KOPT-K1 (cell line): ENCODE measurements around the gene NPBWR2.

Source experiments
- H3K27ac ChIP-seq: fragments of 200-600 bp; sonication (generic); 2 replicates; pipeline ENCODE4 v1.5.1; 2016; ENCODE audit warnings: antibody characterized with exemption, mild to moderate bottlenecking, low read depth, low read length; ENCODE audit not compliant: poor library complexity, severe bottlenecking
- H3K36me3 ChIP-seq: fragments of 200-600 bp; sonication (generic); 2 replicates; pipeline ENCODE4 v1.5.1; 2017; ENCODE audit warnings: antibody characterized with exemption, mild to moderate bottlenecking, low read length, moderate library complexity; ENCODE audit not compliant: insufficient read depth
- H3K9me3 ChIP-seq: fragments of 200-600 bp; sonication (generic); 2 replicates; pipeline ENCODE4 v1.5.1; 2017; ENCODE audit warnings: antibody characterized with exemption, low read length, mild to moderate bottlenecking; ENCODE audit not compliant: insufficient read depth, poor library complexity, severe bottlenecking

Gene NPBWR2

DNA sequence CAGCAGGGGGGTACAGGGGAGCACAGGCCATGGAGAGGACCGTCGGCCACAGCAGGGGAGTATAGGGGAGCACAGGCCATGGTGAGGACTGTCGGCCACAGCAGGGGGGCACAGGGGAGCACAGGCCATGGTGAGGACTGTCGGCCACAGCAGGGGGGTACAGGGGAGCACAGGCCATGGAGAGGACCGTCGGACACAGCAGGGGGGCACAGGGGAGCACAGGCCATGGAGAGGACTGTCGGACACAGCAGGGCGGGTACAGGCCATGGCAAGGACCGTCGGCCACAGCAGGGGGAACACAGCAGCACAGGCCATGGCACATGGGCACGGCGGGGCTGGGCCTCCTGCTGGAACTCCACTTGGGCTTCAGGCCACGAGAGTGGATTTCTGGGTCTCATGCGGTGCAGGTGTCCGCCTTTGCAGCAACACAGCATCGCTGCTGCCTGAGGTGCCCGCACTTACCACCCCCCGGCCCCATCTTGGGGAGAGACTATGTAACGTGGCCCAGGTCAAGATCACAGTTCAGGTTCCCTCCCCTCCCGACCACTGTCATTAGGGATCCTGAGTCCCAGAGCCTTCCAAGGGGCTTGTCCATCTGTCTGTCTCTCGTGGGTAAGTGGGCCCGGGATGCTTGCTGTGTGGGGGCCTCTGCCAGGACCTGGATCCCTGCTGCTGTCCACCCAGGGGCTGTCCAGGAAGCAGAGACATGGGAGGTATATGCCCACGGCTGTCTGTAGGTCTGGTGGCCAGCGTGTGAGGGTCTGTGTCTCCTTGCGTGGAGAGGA is 2.5 kb downstream of the NPBWR2 start:
- Histone ChIP-seq H3K9me3 (no peaks in the 10 kb centered on the region), H3K27ac (no peak overlapping the region), H3K36me3 (no peaks in the 10 kb centered on the region)

DNA sequence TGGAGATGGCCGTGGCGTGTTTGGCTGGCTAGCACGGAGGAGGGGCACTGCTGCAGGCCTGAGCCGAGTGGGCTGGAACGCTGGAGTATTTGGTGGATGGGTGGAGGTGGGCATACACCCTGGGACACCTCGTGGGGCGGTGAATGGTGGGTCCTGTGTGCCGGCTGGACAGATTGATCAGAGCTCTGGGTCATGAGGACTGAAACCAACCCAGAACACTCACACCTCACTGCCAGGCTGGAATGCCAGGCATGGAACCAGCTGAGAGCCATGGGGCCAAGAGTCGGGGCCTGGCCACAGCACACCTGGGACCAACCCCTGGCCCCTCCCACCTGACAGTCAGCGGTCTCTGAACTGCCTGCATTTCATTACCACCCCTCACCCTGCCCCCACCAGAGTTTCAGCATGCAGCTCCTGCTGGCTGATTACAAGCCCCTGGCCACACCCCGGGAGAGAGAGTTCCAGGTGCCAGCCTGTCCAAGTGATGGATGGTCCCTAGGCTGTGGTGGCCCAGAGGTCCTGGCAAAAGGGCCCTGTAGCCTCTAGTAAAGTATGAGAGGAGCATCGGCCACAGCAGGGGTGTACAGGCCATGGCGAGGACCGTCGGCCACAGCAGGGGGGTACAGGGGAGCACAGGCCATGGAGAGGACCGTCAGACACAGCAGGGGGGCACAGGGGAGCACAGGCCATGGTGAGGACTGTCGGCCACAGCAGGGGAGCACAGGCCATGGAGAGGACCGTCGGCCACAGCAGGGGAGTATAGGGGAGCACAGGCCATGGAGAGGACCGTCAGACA is 3.3 kb downstream of the NPBWR2 start:
- H3K36me3 ChIP-seq, result no peaks in the 10 kb centered on the region
- H3K9me3 ChIP-seq, result no peaks in the 10 kb centered on the region
- H3K27ac ChIP-seq, result no peak overlapping the region

DNA sequence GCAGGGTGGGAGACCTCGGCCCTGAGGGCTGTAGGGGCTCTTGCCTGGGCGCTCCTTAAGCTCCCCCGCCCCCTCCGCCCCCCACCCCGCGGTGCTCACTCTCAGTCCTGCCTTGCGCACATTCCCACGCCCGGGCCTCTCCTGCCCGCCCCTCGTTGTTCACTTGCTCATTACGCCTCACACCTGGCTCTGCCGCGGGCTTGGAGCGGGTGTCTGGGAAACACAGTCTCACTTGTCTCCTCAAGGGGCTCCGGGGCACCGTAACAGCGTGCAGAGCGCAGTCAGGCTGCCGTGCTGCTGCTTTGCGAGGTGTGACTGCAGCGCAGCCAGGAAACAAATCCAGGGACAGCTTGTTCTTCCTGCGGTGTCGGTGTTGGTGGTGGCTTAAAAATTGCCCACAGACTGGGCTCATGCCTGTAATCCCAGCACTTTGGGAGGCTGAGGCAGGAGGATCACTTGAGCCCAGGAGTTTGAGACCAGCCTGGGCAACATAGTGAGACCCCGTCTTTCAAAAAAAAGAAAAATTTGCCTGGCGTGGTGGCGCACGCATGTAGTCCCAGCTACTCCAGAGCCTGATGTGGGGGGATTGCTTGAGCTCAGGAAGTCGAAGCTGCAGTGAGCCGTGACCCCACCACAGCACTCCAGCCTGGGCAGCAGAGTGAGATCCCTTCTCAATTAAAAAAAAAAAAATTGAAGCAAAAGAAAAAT is 4.6 kb downstream of the NPBWR2 start:
- no peaks in the 10 kb centered on the region for H3K36me3 ChIP-seq
- no peak overlapping the region for H3K27ac ChIP-seq
- no peaks in the 10 kb centered on the region for H3K9me3 ChIP-seq

DNA sequence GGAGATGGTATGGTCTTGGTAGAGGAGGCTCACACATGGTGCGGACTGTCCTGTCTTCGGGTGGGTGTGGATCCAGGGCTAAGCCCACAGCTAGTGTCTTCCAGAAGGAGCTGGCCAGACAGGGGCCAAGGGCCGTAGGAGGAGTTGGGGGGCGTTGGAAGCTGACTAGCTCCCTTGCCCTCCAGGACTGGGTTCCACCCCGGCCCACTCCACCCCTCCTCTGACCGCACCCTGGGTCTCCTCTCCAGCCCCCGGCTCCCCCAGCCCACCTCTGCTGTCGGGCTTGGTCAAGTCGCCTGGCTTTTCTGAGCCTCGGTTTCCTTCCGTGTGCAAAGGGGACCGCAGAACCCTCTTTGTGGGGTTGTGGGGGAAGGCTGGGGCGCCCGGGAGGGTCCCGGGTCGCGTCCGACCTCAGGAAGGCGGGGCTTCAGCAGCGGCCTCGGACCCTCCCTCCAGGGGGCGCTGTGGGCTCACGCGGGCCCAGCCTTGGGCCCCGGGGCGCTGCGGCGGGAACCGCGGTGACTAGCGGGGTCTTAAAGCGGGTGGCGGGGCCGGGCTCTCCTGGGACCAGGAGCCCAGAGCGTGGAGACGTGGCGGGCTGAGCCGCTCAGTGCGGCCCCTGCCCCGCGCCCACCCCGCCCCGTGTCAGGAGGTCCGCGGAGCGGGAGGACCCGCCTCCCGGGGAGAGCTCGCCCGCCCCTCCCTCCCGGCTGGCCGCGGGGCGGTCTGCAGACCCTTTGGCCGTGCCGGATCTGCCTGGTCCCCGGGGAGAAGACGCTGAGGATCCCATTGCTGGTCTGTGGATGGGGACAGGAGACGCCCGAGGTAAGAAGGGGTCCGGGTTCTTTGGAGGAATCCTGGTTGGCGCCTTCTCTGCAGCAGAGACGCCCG is 5.4 kb downstream of the NPBWR2 start:
- Histone ChIP-seq H3K9me3 (no peaks in the 10 kb centered on the region), H3K27ac (no peak overlapping the region), H3K36me3 (no peaks in the 10 kb centered on the region)

DNA sequence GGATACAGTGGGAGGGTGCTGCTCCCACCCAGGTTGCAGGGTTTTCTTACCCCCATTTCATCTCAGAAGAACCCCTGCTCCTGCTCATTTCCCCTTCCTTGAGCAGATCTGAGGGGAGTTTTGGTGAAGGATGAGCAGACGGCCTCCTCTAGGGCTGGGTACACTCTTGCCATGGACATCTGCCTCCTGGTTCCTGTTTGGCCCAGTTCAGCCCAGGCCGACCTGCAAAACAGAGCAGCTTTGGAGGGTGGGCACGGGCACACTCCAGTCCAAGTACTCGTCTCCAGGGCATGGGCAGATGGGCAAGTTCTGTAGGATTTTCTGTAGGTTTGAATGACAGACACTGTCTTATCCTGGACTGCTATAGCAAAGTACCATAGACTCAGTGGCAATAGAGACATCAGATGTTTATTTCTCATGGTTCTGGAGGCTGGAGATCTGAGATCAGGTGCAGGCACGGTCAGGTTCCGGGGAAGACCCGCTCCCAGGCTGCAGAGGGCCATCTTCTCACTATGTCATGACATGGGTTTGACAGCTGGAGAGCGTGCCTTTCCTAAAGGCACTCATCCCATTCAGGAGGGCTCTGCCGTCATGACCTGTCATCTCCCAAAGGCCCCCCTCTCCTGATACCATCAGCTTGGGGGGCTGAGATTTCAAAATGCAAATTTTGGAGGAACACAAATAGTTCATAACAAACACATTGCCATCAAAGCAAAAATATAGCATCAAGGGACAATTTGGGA is 6.2 kb downstream of the NPBWR2 start:
- H3K9me3 ChIP-seq, result no peaks in the 10 kb centered on the region
- no peak overlapping the region for H3K27ac ChIP-seq

DNA sequence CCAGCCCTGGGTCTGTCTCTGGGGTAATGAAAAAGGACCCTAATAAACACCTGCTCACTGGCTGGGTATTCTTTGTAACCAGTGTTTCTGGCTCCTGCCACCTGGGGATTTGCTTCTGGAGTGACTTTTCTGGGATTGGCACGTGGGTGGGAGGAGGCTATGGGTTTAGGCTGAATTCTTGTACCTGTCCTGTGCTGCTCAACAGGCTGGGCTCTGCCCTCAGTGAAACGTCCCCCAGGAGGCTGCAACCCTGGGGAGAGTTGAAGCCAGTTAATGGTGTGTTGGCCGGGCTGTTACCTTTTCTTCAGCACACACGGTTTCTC is 6.8 kb downstream of the NPBWR2 start:
- Histone ChIP-seq H3K27ac (no peak overlapping the region), H3K36me3 (no peaks in the 10 kb centered on the region), H3K9me3 (no peaks in the 10 kb centered on the region)

More for the DNA sequence above, 6.2 kb downstream of the NPBWR2 start:
- H3K36me3 ChIP-seq, result no peaks in the 10 kb centered on the region

DNA sequence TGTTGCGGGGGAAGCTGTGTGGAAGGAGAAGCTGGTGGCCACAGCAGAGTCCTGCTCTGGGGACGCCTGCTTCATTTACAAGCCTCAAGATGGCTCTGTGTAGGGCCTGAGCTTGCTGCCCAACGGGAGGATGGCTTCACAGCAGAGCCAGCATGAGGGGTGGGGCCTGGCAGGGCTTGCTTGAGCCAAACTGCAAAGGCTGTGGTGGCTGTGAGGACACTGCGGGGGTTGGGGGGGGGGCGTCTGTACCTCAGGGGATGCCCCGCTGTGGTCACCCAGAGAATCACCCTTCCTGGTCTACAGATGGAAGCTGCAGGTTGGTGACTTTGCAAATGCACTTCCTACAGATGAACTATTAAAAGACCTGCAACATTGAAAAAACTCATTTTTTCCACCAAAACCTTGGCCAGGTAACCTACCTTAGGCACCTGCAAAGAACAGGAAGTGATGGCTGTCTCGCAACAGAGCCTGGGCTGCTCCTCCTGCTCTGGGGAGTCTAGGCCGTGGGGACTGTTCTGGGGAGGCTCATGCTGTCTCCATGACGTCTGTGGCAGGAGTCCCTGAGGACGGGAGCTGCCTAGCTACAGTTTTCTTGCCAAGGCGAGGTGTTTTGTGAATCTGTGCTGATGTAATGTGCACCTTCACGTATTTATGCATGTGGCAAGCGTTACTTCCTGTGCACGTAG is 7.3 kb downstream of the NPBWR2 start:
- no peak overlapping the region for H3K27ac ChIP-seq
- H3K9me3 ChIP-seq, result no peaks in the 10 kb centered on the region
- H3K36me3 ChIP-seq, result no peaks in the 10 kb centered on the region

DNA sequence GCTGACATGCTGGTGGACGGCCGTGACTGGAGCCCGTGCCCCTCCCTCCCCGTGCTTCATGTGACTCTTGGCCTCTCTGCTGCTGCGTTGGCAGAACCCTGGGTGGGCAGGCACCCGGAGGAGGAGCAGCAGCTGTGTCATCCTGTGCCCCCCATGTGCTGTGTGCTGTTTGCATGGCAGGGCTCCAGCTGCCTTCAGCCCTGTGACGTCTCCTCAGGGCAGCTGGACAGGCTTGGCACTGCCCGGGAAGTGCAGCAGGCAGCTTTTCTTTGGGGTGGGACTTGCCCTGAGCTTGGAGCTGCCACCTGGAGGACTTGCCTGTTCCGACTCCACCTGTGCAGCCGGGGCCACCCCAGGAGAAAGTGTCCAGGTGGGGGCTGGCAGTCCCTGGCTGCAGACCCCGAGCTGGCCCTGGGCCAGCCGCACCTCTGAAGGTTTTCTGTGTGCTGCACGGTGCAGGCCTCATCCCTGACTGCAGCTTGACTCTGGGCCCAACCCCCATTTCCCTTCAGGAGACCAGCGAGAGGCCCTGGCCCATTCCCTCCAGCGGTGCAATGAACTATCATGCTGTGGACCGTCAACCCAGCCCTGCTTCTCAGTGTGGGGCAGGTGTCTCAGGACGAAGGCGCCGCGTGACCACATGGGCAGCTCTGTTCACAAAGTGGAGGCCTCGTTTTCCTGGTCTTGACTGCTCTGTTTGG is 8.1 kb downstream of the NPBWR2 start:
- Histone ChIP-seq H3K36me3 (no peaks in the 10 kb centered on the region), H3K9me3 (no peaks in the 10 kb centered on the region), H3K27ac (no peak overlapping the region)

DNA sequence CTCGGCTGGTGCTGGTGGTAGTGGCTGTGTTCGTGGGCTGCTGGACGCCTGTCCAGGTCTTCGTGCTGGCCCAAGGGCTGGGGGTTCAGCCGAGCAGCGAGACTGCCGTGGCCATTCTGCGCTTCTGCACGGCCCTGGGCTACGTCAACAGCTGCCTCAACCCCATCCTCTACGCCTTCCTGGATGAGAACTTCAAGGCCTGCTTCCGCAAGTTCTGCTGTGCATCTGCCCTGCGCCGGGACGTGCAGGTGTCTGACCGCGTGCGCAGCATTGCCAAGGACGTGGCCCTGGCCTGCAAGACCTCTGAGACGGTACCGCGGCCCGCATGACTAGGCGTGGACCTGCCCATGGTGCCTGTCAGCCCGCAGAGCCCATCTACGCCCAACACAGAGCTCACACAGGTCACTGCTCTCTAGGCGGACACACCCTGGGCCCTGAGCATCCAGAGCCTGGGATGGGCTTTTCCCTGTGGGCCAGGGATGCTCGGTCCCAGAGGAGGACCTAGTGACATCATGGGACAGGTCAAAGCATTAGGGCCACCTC is 8.8 kb downstream of the NPBWR2 start:
- no peak overlapping the region for H3K27ac ChIP-seq
- no peaks in the 10 kb centered on the region for H3K36me3 ChIP-seq
- H3K9me3 ChIP-seq, result no peaks in the 10 kb centered on the region

DNA sequence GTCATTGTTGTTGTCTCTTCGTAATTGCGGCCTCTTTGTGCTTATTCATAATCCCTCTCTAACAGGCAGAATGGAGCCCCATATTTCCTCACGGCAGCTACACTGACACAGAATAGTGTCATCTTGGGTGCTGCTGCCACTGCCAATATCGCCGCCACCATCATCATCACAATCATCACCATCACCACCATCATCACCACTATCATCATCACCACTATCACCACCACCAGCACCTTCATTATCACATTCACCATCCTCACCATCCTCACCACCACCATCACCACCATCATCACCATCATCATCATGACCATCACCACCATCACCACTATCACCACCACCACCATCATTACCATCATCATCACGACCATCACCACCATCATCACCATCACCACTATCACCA is 10.8 kb downstream of the NPBWR2 start:
- no peak overlapping the region for H3K27ac ChIP-seq
- no peaks in the 10 kb centered on the region for H3K36me3 ChIP-seq
- H3K9me3 ChIP-seq, result no peaks in the 10 kb centered on the region

DNA sequence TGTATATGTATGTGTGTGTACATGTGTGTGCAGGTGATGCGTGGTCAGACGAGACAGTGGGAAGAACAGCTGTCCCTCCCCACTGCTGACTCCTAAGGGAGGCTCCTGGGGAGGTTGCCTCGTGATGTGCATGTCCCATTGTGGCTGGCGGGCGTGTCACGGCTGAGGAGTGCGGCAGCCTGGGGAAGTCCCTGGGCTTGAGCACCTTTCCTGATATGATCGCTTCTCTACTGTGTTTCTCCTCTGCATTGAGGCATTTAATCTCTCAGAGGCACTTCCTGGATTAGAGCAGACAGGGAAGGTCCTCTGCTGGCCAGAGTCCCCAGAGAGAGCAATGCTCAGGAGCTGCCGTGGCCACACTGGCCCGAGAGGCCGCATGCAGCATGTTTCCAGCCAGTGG is 11.4 kb downstream of the NPBWR2 start:
- no peaks in the 10 kb centered on the region for H3K36me3 ChIP-seq
- H3K9me3 ChIP-seq, result no peaks in the 10 kb centered on the region
- H3K27ac ChIP-seq, result no peak overlapping the region

DNA sequence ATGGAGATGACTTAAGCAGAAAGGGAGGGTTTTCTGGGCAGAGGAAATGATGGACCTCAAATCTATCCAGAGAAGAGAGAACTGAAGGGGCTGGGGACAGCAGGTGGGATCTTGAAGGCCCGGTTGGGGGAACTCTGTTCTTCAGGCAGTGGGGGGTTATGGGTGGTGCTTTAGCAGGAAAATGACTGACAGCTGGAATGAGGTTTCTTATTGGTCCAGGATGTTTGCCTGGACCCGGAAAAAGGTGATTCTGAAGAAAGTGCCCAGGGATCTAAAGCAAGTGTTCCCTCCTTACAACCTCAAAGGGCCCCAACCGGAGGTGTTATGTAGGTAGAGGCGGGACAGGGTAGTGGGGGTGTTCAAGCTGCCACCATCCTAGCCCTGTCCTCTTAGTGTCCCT is 11.9 kb downstream of the NPBWR2 start:
- Histone ChIP-seq H3K9me3 (no peaks in the 10 kb centered on the region), H3K36me3 (no peaks in the 10 kb centered on the region), H3K27ac (no peak overlapping the region)

DNA sequence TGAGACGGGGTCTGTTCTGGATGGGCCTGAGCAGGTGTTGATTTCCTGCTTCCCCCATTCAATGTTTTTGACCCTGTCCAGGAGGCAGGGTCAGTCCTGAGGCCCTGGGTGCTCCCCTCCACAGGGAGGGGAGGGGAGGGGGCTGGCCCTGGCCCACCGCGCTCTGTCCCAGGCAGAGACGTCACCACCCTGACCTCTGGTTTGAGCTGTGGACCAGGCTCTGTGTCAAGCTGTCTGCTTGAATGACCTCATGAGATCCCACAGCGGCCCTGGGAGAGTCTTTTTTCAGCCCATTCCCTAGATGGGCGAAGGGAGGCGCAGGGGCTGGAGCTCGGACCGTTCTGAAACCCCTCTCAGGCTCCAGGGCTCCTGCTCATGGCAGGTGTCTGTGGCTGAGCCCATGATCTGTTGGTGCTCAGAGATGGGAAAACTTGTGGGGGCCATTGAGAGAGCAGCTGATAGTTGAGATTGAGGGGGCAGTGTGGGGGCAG is 14.3 kb downstream of the NPBWR2 start:
- Histone ChIP-seq H3K36me3 (no peaks in the 10 kb centered on the region), H3K9me3 (peaks cover 1% of the 10 kb centered on the region), H3K27ac (no peak overlapping the region)
